HG02885 (cell line): Measurements from ENCODE around the gene SLC16A2.
"Not testable (repeated sequence)": the region's sequence is repeated elsewhere in the genome, so short reads cannot be mapped to it uniquely, and the experiment has no call there.

ENCODE experiments used
- ATAC-seq: cut with Tn5 transposase; IDR thresholded peaks from one replicate; pipeline ENCODE4 v1.9.1; 2021; ENCODE audit warnings: mild to moderate bottlenecking; ENCODE audit not compliant: unreplicated experiment, poor library complexity

SLC16A2 gene

GRCh38 chrX:74438764-74439163 lies 17.5 kb downstream of the SLC16A2 start:
- no peak for ATAC-seq

- no peak for ATAC-seq
Measured at GRCh38 chrX:74445099-74445498, 23.8 kb downstream of the SLC16A2 start.

- no peak for ATAC-seq
Measured at GRCh38 chrX:74446876-74447275, 25.6 kb downstream of the SLC16A2 start.

- no peak for ATAC-seq
Measured at GRCh38 chrX:74448669-74449068, 27.4 kb downstream of the SLC16A2 start.

GRCh38 chrX:74449322-74449936 lies 28.1 kb downstream of the SLC16A2 start:
- no peak for ATAC-seq

GRCh38 chrX:74449937-74450330 lies 28.6 kb downstream of the SLC16A2 start:
- no peak for ATAC-seq

GRCh38 chrX:74450803-74451449 lies 29.6 kb downstream of the SLC16A2 start:
- no peak for ATAC-seq

GRCh38 chrX:74451450-74452198 lies 30.3 kb downstream of the SLC16A2 start:
- no peak for ATAC-seq

GRCh38 chrX:74452199-74452481 lies 30.8 kb downstream of the SLC16A2 start:
- no peak for ATAC-seq

GRCh38 chrX:74453178-74453577 lies 31.9 kb downstream of the SLC16A2 start:
- no peak for ATAC-seq

- ATAC-seq = not testable (repeated sequence)
Measured at GRCh38 chrX:74454233-74454632, 32.9 kb downstream of the SLC16A2 start.

GRCh38 chrX:74458736-74459135 lies 37.4 kb downstream of the SLC16A2 start:
- no peak for ATAC-seq

GRCh38 chrX:74461384-74461783 lies 40.1 kb downstream of the SLC16A2 start:
- ATAC-seq = no peak

- no peak for ATAC-seq
Measured at GRCh38 chrX:74464722-74465121, 43.4 kb downstream of the SLC16A2 start.

GRCh38 chrX:74465424-74465823 lies 44.1 kb downstream of the SLC16A2 start:
- no peak for ATAC-seq

GRCh38 chrX:74467656-74468055 lies 46.4 kb downstream of the SLC16A2 start:
- ATAC-seq = no peak

GRCh38 chrX:74473116-74473515 lies 51.8 kb downstream of the SLC16A2 start:
- not testable (repeated sequence) for ATAC-seq

GRCh38 chrX:74490247-74490646 lies 69.0 kb downstream of the SLC16A2 start:
- ATAC-seq = no peak

- ATAC-seq = peak; percentile 52
Measured at GRCh38 chrX:74492720-74493201, 71.5 kb downstream of the SLC16A2 start.

GRCh38 chrX:74493806-74494205 lies 72.5 kb downstream of the SLC16A2 start:
- ATAC-seq = no peak

GRCh38 chrX:74498924-74499323 lies 77.6 kb downstream of the SLC16A2 start:
- no peak for ATAC-seq

- ATAC-seq = no peak
Measured at GRCh38 chrX:74500067-74500466, 78.8 kb downstream of the SLC16A2 start.
